Frontal cortex (tissue), 4 donors: ENCODE results near the gene HAVCR1. TPM values are rescaled to one million over a fixed set of nuclear protein-coding genes. Genes with fewer than 3 reads are reported as not detected.
"Not testable (repeated sequence)": the region's sequence is repeated elsewhere in the genome, so short reads cannot be mapped to it uniquely, and the experiment has no call there.

Experiments
- DNase-seq, 2 donors: peaks; one replicate each; pipeline ENCODE4 v3.0.0; 2012; ENCODE audit warnings: low spot score in 2 of 2
- FAIRE-seq: peaks from 2 replicates; lab custom pipeline; 2012; peaks lifted over from hg19 to GRCh38; lab: Jason Lieb, UNC
- total RNA-seq: library from RNA; depleted of rRNA; stranded (reverse); fragments of >200 nt; gene quantifications from one replicate; pipeline ENCODE4 v1.2.3, GENCODE V29; 2014
- donor health status: control.
- donor health status: control.
- donor health status: control.

Gene HAVCR1
- total RNA-seq, 1 donor from 2014 or later: 0.82 TPM

- no peak for FAIRE-seq
- DNase-seq: no peak
These were observed 7.2 kb downstream of the HAVCR1 start for GRCh38 chr5:157051604-157052245.

GRCh38 chr5:157050050-157050449, 8.9 kb downstream of the HAVCR1 start:
- DNase-seq: no peak

GRCh38 chr5:157049605-157050004, 9.3 kb downstream of the HAVCR1 start:
- DNase-seq: no peak
- FAIRE-seq: no peak

More at GRCh38 chr5:157050050-157050449, 8.9 kb downstream of the HAVCR1 start:
- FAIRE-seq: no peak

- no peak for FAIRE-seq
- DNase-seq: no peak
These were observed 11.0 kb downstream of the HAVCR1 start for GRCh38 chr5:157047898-157048297.

GRCh38 chr5:157047016-157047415, 11.9 kb downstream of the HAVCR1 start:
- FAIRE-seq, DNase-seq: not testable (repeated sequence)

- FAIRE-seq (no peak), DNase-seq (no peak)
These were observed 12.9 kb downstream of the HAVCR1 start for GRCh38 chr5:157046041-157046440.

- FAIRE-seq: no peak
- DNase-seq: no peak
These were observed 13.3 kb downstream of the HAVCR1 start for GRCh38 chr5:157045601-157046000.

GRCh38 chr5:157038568-157039187, 20.2 kb downstream of the HAVCR1 start:
- DNase-seq (no peak), FAIRE-seq (no peak)

GRCh38 chr5:157034106-157035072, 24.5 kb downstream of the HAVCR1 start:
- FAIRE-seq, DNase-seq: not testable (repeated sequence)

- no peak for FAIRE-seq
- DNase-seq: no peak
These were observed 25.8 kb downstream of the HAVCR1 start for GRCh38 chr5:157033071-157033583.

GRCh38 chr5:157030692-157031091, 28.2 kb downstream of the HAVCR1 start:
- DNase-seq (no peak), FAIRE-seq (no peak)

- no peak for FAIRE-seq
- DNase-seq: no peak
These were observed 29.5 kb downstream of the HAVCR1 start for GRCh38 chr5:157029457-157029856.

GRCh38 chr5:157027663-157028062, 31.3 kb downstream of the HAVCR1 start:
- not testable (repeated sequence) for FAIRE-seq, DNase-seq

GRCh38 chr5:157026789-157027424, 32.0 kb downstream of the HAVCR1 start:
- no peak for FAIRE-seq
- no peak for DNase-seq

- DNase-seq: no peak
- no peak for FAIRE-seq
These were observed 33.7 kb downstream of the HAVCR1 start for GRCh38 chr5:157025093-157025698.

- no peak for FAIRE-seq
- no peak for DNase-seq
These were observed 34.5 kb downstream of the HAVCR1 start for GRCh38 chr5:157024208-157024959.

GRCh38 chr5:157022024-157022423, 36.9 kb downstream of the HAVCR1 start:
- DNase-seq: no peak
- no peak for FAIRE-seq

GRCh38 chr5:157020511-157021222, 38.2 kb downstream of the HAVCR1 start:
- no peak for DNase-seq
- no peak for FAIRE-seq
